GM19452 (cell line): ENCODE measurements around the gene EML5.
"Not testable (repeated sequence)": the region's sequence is repeated elsewhere in the genome, so short reads cannot be mapped to it uniquely, and the experiment has no call there.

Experiments used
- ATAC-seq: cut with Tn5 transposase; IDR thresholded peaks from one replicate; pipeline ENCODE4 v1.9.1; 2021; ENCODE audit not compliant: unreplicated experiment

EML5 gene

DNA sequence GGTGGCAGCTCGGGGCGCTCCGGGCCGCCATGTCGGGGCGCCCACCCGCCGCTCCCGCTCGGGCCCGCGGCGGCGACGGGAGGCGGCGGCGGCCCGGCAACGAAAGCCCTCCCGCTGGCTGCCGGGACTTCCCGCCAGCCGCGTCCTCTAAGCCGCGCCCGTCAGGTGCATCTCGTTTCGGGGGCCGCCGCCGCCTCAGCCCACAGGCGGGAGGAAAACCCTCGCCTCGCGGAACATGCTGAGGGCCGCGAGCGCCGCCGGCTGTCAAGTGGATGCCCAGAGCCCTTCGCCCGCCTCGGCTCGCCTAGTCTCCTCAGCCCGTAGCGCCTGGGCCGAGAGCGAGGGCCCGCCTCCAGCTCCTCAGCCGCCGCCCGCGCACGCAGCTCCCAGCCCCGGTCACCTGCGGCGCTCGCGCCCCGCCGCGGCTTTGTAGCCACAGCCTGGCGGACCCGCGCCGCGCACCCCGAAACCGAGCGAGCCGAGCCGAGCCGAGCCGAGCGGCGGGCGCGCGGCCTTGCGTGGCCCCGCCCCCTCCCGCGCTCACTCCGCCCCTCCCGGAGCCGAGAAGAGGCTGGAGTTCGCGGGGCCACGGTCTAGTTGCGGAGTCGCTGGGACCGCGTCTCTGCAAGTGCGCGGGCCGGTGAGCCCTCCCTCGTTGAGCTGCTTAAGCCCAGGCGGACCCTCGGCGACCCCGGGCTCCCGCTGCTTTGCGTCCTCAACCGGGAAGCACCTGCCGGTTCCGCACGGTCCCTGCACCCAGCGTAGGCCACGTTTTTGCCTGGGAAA is at the start of gene EML5:
TSS of gene EML5 (minus strand) at position 481 of the 786 bp plus-strand sequence. CDS start at position 31, 450 bp downstream.
- peak; percentile 88 for ATAC-seq

DNA sequence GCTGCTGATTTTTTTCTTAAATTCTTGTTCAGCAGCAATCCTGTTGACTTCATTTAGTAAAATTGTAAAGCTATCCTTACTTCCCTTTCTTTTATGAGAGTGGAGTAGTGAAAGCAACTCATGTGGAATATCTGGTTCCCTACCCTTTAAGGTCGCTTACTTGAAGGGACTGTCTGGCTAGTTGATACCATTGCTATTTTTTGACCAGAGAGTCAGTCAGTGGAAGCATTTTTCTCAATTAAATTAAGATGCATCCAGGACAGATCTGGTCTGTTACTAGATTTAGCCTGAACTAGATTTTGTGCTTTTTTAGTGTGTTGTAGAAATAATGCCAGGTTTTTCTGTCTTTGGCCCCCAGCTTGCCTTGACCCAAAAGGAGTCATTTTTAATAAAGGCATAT is 49.7 kb upstream of the EML5 start:
- ATAC-seq: no peak

DNA sequence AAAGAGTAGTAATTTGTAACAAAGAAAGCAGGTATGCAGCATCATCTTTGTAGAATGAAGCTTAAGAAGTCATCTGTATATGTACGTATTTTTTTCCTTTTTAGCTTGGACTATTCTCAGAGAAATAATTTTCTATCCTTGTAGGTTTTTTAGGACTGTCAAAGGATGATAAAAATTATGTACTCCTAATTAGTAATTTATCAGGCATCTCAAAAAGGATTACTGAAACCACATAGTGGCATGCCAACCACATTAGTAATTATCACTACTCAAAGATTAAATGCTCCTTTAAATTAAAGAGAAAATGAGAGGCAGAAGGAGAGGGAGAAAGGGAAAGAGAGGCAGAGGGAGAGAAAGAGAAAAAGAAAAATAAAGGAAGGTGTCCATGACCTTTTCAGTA is 49.0 kb upstream of the EML5 start:
- ATAC-seq: no peak

DNA sequence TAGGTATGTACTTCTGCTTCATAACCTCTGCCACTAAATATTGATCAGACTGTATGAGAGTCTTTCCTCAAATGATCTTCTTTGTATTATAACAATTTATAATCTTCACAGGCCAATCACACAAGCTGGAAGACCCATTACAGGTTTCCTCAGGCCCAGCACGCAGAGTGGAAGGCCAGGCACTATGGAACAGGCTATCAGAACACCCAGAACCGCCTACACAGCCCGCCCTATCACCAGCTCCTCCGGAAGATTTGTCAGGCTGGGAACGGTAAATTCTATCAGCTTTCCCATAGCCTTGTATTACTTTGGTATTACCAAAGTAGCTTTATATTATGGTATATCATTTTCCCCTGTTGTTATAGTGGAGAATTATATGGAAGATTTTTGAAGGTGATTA is 48.2 kb upstream of the EML5 start:
- no peak for ATAC-seq

DNA sequence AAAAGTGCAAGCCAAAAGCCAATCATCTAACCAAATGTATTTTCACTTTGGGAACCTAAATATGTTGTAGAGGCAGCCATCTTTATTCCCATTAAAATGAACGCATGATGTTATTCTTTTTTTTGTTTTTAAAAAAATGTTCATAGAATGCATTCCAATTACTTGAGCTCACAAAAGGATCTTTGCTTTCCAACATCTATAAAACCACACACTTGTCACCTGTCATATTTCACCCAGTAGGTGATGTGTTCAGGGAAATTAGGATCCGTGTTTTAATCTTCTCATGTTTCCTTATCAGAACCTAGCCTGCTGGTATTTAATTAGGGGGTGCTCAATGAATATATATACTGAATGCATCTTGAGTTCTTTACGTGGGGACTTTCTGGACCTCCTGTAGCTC is 45.3 kb upstream of the EML5 start:
- no peak for ATAC-seq

DNA sequence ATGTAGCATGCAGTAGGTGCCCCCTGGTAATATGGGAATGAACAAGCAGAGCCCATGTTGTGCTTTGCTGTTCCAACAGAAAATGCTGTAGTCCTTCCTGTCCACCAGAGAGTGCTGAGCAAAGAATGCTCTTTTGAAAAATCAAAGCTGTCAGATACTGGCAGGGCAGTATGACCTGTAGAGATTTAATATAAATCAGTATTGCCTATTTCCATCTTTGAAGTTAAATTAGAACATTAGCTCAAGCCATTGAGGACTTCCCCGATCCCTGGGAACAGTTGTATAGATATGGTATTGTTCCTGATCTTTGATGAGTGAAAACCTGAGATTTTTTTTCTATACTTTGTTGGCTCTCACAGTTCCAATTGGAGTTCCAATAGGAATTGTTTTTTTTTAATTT is 44.7 kb upstream of the EML5 start:
- no peak for ATAC-seq

DNA sequence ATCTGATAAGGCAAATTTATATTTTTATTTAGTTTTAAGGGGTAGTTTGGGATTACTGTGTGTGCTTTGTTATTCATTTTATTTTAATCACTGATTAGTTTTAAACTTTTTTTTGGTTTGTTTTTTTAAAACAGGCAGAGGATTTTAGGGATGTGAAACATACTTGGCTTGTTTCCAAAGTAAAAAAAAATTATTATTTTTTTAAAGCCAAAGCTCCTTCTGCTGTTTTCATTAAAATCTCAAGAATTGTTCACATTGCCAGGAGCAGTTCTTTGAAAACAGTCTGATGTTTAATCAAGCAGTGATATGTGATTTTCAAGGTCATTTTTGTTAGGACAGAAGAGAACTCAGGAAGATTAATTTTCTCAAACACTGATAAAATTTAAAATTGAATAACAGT is 42.9 kb upstream of the EML5 start:
- ATAC-seq: no peak

DNA sequence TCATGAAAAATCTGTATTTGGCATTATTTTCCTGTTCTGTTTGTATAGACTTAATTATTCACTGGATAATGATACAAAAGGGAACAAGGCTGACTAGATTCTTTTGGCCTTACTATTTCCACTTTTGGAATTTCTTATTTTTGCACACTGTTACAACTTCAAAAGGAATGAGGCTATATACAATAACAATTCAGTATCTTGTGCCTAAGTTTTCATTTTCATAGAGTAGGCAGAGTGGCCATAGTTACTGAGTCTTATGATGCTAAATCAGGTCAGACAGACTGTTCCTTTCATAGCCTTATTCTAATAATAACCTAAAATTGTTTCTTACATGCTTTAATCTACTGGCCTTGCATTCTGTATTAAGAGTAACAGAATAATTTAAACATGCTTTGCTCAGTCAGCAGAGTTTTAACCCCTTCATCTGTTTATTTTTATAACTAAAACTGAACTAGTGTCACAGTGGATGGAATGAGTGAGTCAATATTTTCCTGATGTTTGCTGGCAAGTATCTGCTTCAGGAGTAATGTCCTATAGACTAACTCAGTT is 42.2 kb upstream of the EML5 start:
- no peak for ATAC-seq

DNA sequence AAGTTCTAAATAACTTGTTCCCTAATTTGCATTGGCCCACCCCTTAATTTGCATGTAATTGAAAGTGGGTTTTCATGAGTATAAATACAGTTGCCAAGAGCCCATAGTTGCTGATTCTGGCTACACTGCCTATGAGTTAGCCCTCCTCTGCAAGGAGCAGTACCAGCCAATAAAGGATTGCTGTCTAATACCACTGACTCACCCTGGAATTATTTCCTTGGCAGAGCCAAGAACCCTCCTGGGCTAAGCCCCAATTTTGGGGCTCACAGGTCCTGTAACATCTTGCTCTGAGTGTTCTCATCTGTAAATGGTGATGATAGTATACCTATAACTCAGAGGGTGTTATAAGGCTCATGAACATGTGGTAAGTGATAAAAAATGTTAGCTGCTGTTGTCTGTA is 38.5 kb upstream of the EML5 start:
- no peak for ATAC-seq

DNA sequence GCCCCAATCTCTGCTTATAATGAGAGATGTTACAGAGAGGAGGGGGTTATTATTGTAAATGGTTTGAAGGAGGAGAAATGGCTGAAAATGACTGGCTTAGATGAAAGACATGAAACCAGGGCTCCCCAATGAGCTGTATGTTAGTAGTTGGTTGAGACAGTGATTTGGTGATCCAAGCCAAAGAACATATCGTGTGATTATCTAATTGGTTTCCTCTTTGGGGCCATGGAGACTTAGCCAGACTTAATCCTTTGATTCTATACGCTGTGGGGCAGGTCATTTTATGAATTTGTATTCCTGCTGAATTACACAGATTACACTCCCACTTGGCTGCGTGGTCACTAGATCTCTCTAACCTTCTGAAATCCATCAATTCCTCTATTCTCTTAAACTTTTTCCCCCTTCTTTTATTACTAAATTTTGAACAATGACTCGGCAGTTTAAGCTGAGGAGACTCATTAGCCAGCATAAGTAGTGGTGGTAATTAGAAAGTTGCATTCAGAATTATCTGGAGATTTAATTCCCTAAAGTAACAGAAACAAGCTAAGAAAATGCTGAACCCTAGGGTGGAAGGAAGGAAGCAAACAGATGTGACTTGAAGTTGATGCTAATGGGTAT is 37.0 kb upstream of the EML5 start:
- ATAC-seq: no peak

DNA sequence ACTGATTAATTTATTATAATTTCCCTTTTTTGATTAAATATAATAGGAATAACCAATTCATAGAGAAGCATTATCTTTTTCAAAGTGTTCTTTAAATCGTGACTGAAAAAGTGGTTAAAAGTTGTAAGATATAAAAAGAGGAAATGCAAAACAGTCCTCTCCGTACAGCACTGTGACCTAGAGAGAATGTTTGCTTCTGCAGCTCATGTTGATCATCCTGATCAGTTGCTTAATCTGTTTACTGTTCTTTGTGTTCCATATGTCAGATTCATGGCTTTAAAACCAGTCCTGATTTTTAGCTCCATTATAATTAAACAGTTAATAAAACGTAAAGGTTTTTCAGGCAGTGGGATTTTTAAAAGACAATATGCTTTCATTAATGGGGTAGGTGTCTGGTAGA is 36.4 kb upstream of the EML5 start:
- no peak for ATAC-seq

DNA sequence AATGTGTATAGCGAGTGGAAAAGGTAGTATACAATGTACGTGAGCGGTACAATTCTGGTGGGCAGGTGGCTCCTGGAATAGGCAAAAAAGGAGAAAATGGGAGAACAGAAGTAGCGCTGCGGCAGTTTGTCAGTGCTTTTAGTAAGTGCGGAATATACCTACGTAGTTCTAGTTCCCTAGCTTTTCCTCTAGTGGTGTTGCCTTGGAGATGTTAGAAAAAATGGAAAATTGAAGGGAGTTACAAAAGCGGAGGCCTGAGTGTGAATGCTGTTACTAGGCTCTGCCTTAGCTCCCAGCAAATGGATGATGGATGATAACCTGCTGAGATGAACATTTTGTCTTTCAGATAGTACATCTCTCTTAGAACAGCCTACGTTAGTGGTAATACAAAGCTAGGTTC is 32.8 kb upstream of the EML5 start:
- ATAC-seq: no peak

DNA sequence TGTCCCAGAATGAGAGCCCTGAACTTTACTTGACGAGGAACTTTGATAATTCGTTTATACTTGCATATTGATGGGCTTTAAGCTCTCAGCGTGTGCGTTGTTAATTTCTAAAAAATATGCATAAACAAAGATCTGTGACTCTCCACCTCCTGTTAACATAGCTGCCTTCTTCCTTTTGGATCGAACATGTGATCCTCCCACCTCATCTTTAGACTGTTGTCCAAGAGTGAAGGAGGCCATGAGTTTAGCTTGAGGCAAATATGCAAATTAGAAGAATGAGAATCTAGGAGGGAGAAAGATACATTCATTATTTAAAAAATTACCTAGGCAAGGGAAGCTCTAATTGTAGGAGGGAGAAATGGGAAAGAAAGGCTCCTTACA is 32.3 kb upstream of the EML5 start:
- no peak for ATAC-seq

DNA sequence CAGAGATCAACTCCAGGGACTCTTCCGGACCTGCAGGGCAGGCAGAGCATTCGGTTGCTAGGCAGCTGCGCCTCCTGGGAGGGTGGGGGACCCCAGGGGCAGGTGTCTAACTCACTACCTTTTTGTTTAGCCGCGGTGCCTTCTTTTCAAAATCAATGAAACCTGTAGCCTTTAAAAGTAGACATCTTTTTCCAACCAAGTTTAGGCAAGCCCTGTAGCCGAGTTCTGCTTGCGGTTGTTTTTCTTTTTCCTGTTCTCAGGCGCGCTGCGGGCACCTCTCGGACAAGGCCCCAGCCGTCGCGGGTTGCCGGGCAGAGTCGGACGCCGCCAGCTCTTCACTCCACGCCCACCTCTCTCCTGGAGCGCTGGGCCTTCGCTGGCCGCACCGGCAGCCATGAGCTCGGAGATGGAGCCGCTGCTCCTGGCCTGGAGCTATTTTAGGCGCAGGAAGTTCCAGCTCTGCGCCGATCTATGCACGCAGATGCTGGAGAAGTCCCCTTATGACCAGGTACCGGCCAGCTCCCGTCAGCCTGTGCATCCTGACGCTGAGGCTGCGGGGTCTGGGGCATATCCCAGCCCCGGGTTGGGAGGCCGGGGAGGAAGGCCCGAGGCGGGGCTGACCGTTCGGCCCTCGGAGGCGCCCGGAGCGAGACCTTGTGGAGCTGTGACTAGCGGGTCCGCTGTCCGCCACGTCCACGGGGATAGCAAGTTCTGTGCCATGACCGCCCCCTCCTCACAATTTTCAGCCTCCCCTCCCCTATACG is 31.7 kb upstream of the EML5 start, which contains the start of gene TTC8:
TSS of gene TTC8 (plus strand) at position 338 of the 764 bp plus-strand sequence. CDS start at position 395, 57 bp downstream.
- peak; percentile 98 for ATAC-seq

DNA sequence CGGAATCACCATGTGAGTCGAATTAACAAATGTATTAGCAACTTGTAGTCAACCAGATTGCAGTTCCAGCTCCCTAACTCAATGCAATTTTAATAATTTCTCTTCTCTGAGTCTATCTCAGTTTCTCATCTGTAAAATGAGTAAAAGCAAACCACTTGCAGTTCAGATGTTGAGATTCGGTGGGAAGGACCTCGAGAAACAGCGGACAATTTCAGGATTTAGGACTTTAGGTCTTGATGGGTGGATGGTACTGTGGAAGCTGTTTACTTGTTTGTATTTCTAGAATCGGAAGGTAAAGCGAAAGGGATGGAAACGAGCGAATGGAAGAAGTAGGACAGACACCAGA is 31.2 kb upstream of the EML5 start:
- peak; percentile 10 for ATAC-seq

DNA sequence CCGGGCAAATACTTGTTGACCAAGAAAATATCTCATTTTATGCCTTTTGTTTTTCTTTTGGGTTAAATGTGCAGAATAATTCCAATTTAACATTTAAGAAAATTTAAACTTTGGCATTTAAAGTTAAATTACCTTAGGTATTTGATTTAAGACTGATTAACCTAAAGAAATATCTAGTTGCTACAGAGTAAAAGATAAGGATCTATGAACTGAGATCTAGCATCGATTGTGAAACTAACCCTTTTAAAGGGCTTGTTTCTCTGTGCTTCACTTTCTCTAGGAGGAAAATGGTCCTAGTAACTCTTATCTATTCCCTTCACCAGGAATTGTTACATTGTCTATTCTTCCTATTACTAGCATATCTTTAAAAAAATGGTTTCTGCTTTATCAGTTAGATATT is 29.1 kb upstream of the EML5 start:
- ATAC-seq: no peak

DNA sequence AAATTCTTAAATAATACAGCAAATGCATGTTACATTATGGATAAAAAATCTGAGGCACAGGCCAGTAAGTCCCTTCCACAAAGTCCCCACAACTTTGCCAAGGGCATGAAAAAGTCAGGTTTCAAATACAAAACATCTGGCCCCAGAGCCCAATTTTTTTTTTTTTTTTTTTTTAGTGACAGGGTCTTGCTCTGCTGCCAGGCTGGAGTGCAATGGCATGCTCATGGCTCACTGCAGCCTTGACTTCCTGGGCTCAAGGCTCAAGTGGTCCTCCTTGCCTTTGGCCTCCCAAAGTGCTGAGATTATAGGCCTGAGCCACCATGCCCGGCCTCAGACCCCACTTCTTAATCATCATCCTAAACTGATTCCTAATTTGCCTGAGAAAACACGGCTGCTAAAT is 28.6 kb upstream of the EML5 start:
- no peak for ATAC-seq

DNA sequence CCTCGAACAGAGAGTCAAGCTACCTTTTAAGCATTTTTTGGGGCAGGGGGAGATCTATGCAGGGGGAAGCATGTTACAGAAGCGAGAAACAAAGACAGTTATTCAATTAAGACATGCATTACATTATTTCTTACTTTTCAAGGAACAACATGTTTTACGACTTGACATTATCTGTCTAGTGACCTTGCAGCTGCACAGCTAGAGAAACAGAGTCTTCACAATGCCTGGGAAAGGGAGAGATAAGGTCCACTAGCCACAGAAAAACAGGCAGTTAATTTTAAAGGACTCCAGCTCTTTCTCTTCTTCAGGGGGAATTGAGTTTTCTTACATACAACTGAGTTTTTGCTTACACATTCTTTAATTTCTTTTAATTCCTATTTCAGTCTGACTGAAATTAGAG is 26.9 kb upstream of the EML5 start:
- not testable (repeated sequence) for ATAC-seq

DNA sequence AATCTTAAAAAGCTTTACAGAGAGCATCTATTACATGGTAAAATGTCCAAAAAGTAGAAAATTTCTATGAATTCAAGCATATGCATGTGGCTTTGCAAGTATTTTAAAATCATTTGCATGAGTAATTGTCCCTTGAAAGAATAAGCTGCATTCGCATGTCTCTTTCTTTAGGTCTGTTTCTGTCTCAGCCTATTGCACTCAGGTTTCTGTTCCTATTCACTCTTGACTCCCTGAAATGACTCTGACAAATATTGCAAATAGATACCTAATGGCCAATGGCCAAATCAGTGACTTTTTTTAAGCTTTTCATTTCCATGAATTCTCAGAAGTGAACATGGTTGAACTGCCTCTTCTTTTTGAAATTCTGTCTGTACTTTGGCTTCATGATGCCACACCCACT is 25.3 kb upstream of the EML5 start:
- ATAC-seq: no peak

DNA sequence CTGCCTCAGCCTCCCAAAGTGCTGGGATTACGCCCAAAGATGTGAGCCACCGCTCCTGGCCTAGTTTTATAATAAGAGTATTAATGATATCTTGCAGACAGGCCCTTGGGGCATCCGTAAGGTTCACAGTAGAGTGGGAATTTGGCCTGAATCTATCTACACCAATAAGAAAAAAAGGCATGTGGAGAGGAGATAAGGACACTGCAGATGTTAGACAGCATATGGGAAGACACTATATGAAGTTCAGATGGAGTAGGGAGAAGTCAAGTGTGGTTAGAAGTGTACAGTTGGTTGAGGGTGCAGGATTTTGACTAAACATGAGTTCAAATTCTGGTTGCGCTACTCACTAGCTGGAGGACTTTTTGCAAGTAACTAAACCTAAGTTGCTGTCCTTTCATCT is 23.2 kb upstream of the EML5 start:
- ATAC-seq: no peak

DNA sequence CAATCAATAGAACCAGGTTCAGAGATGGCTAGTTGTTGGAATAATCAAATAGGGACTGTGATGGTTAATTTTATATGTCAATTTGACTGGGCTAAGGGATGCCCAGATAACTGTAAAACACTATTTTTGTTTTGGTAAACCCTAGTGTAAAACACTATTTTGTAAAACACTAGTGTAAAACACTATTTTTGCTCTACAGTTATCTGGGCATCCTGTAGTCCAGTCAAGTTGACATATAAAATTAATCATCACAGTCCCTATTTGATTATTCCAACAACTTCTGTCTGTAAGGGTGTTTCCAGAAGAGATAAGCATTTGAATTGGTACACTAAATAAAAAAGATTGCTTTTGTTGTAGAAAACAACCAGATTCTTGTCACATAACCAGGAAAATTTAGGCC is 15.6 kb upstream of the EML5 start:
- ATAC-seq: no peak

DNA sequence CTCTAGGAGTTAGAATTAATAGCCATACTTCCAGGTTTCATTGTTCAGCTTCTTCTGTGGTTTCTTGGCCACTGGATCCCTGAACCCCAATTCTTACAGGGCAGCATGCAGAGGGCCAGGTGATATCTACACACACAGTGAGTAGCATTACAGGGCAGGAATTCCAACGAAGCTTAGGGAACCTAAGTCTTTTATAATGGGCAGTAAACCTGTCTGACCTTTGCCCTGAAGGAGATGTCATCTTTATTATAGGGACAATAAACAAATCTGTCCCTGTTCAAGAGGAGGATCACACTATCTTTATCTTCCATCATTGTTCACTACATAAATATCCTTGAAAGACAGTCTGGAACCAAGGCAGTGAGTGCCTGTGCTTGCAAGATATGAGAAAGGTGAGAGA is 11.7 kb upstream of the EML5 start:
- ATAC-seq: no peak
